Suprapubic skin (tissue), 4 donors: Measurements from ENCODE around the gene LPAR1.

Experiments
- EP300 ChIP-seq: sonication (generic); formaldehyde crosslinking; IDR thresholded peaks from one replicate; pipeline ENCODE4 v1.6.1; 2017; ENCODE audit warnings: antibody characterized with exemption
- POLR2AphosphoS5 ChIP-seq, 3 donors: sonication (generic); formaldehyde crosslinking; IDR thresholded peaks; one replicate each; pipeline ENCODE4 v1.6.1; 2017; ENCODE audit warnings: antibody characterized with exemption in 3 of 3
- TF ChIP-seq, protein P1 (sequence below), 2 donors: fragments of 200-600 bp in 1 of 2; fragments of 450-650 bp in 1 of 2; sonication (generic) in 1 of 2; IDR thresholded peaks; one replicate each; pipeline ENCODE4 v1.5.1; 2016 to 2019; ENCODE audit warnings: antibody characterized with exemption in 2 of 2, mild to moderate bottlenecking in 1 of 2, moderate library complexity in 1 of 2

- TF ChIP-seq EP300 (no peak), POLR2AphosphoS5 (IDR thresholded peaks at IDR 0.05) (peak in 1 of 3 donors; percentile 79)
- TF ChIP-seq, protein P1, sequence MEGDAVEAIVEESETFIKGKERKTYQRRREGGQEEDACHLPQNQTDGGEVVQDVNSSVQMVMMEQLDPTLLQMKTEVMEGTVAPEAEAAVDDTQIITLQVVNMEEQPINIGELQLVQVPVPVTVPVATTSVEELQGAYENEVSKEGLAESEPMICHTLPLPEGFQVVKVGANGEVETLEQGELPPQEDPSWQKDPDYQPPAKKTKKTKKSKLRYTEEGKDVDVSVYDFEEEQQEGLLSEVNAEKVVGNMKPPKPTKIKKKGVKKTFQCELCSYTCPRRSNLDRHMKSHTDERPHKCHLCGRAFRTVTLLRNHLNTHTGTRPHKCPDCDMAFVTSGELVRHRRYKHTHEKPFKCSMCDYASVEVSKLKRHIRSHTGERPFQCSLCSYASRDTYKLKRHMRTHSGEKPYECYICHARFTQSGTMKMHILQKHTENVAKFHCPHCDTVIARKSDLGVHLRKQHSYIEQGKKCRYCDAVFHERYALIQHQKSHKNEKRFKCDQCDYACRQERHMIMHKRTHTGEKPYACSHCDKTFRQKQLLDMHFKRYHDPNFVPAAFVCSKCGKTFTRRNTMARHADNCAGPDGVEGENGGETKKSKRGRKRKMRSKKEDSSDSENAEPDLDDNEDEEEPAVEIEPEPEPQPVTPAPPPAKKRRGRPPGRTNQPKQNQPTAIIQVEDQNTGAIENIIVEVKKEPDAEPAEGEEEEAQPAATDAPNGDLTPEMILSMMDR (IDR thresholded peaks at IDR 0.05): no peak
Measured at GRCh38 chr9:110994771-110995241, 43.5 kb downstream of the LPAR1 start.
